GM18870 (cell line): ENCODE results near the gene NEDD8.

Experiments used
- ATAC-seq: cut with Tn5 transposase; IDR thresholded peaks from one replicate; pipeline ENCODE4 v1.9.1; 2021; ENCODE audit warnings: moderate library complexity; ENCODE audit not compliant: unreplicated experiment

NEDD8 gene

DNA sequence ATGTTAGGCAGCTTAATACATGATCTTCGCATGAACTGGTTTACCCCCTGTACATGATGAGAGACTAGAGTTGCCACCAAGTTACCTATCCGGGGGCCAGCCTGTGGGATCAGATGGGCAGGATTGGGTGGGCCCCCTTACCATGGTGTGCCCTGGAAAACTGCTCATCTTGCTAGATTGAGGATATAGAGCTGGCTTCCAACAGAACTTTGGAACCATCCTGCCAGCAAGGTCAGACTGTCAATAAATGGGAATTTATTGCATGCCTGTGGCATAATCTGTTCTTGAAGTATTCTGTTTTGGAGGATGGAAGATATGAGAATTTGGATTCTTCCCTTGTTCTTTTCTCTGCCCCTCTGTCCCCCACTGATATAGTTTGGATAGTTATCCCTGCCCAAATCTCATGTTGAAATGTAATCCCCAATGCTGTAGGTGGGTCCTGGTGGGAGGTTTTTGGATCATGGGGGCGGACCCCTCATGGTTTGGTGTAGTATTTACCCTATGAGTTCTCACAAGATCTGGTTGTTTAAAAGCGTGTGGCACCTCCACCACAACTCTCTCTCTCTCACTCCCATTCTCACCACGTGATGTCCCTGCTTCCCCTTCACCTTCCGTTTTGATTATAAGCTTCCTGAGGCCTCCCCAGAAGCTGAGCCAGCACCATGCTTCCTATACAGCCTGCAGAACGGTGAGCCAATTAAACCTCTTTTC, 33.2 kb downstream of the NEDD8 start:
- ATAC-seq: no peak

DNA sequence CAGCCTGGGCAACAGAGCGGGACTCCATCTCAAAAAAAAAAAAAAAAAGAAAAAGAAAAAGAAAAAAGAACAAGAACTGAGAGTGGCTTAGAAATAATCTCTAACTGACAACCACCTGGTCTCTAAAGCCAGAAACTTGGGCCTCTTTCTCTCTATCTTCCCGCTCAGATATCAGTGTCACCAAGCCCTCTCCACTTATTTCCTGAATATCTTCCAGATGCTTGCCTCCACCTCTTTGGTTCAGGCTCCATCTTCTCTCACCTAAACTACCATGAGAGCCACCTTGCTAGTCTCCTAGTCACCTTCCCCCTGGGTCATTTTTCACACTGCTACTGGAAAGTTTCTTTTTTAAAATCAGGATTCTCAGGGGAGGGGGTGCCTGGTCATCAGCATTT, 35.1 kb downstream of the NEDD8 start:
- ATAC-seq: no peak

DNA sequence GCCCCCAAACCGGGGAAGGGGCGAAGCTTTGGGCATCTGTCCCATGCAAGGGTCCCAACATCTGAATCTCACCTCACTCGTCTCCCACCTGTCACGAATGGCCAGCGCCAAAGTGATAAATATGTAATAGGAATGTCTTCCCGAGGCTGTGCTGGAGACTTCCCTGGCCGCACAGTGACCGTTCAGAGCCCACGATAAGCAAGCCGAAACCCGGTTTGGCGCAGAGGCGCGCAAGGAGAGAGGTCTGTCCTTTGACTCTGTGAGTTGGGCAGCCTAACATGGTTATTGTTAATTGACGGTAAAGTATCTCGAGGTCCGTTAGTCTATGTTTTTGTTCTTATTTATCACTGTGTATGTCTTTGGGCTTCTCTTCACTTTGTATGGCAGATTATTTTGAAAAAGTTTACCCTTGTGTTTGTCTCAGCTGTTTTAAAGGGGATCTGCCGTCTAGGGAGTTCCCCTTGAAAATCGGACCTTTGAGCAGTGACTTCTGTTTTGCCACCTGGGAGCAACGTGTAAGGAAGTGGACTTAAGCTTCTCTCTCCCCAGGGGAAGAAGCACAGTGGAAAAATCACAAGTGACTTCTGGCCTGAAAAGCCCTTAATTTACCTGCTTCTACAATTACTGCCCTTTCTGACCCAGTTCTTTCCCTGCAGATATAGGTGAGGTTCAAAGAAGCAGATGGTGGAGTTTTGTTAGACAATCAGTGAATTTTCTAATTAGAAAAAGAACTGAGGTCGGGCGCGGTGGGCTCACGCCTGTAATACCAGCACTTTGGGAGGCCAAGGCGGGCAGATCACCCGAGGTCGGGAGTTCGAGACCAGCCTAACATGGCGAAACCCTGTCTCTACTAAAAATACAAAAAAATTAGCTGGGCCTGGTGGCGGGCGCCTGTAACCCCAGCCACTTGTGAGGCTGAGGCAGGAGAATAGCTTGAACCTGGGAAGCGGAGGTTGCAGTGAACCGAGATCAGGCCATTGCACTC, 35.8 kb downstream of the NEDD8 start:
- ATAC-seq: peak; percentile 22

DNA sequence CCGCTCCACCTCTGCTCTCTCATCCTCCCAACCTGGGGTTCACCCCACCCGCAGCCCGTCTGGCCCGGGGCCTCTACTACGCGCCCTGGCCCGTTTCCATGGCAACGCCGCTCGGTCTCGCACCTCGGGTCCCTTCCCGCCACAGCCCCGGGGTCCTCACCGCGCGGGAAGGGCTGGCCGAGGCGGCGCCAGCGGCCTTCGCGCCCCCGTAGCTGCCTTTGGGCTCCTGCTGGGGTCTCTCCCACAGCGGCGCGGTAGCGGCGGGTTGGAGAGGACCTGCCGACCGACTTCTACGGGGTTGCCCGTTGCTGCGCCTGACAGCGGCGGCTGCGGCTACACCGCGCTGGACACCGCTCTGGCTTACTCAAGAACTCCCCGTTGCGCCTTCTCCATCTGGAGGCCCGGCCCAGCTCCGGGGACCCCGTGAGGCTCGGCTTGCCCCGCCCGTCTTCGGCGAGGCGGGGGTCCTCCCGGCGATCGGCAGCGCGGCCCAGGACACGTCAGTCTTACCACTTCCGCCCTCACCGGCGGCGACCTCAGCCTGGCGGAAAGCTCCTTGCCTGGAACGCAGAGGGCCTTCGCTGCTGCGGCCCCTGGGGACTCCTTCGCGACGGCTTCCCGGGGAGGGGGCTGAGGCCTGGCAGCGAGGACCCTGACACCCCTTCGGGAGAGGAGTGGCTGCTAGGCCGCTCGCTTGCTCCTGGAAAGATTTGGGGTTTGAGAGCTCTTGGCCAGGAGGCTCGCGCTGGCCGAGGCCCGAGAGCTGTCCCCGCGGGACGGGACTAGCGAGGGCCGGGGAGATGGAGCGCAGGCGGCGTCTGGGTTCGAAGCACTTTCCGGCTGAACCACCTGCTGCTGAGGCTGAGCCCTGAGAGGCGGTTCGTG, 36.7 kb downstream of the NEDD8 start, which contains the start of gene TM9SF1:
TM9SF1 (minus strand) TSS at position 256 of the 885 bp plus-strand sequence. CDS start 422 bp downstream, outside the sequence.
- peak; percentile 74 for ATAC-seq

DNA sequence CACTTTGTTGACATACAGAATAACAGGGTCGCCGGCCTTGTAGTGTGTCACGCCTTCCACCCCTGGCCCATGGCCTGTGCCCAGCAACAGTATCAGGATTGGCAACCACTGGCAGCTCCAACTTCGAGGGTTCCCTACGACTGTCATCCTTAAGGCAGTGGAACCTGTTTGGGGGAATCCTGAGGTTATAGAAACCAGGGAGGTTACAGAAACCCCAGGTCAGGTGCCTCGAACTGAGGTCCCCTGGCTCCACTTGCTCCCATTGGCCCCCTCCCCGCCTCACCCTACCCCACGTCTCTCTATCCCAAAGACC, 37.3 kb downstream of the NEDD8 start:
- no peak for ATAC-seq

DNA sequence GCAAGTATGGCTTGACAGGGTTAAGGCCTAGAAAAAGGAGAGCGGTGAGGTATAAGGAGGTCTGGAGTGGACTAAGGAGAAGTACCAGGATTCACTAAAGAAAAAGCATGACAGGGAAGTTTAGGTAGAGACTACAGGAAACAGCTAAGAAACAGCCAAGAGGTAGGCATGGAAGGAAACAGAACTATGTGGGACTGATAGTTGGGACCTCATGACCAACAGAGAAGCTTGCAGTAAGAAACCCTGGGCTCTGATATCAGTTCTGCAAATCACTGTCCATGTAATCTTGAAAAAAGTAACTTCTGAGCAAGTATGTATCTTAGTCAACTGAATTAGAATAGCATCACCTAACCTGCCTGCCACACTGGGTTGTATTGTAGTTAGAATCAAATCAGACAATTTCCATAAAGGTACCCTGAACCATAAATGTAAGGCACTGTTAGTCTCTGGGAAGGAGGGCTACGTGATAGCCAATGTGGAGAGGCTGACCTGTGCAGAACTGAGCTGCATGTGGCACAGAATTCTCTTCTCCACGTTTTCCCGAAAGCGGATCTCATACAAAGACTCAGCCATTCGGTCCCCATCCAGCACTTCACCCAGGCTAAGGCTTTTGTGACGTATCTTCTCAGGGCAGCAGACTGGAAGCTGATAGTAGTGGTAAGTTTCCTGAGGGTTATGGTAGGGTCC, 37.8 kb downstream of the NEDD8 start:
- no peak for ATAC-seq

DNA sequence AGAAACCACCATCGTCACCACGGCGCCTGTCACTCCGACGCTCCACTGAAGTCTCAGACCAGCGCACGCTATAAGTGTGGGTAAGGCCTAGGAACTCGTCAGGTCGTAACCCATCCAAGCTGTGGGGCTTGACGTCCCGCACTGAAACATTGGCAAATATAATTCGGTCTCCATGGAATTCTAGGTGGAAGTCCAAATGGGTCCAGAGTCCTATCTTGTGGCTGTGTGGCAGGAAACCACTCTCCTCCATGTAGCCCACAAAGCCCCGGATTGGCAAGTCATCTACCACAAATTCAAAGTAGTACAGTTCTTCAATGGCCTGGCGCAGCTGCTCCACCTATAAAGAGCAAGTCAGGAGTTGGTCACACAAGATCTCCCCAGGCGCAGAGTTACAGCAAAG, 39.2 kb downstream of the NEDD8 start:
- ATAC-seq: no peak

DNA sequence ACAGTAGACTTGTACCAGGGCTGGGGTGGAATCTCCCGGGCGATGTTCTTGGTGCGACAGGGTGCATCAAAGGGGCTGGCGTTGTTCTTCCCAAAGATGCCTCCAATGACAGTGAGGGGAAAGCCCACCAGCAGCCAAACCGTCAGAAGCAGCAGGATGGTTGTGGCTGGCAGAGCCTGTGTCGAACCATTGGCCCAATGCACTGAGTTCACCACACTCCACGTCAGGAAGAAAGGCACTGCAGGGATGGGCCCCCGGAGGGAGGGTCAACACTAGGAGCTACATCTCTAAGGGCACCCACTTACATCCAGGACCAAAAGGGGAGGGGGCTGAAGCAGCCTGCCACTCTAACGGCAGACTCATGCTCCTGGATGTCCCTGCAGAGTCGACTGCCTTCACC, 41.8 kb downstream of the NEDD8 start:
- no peak for ATAC-seq

DNA sequence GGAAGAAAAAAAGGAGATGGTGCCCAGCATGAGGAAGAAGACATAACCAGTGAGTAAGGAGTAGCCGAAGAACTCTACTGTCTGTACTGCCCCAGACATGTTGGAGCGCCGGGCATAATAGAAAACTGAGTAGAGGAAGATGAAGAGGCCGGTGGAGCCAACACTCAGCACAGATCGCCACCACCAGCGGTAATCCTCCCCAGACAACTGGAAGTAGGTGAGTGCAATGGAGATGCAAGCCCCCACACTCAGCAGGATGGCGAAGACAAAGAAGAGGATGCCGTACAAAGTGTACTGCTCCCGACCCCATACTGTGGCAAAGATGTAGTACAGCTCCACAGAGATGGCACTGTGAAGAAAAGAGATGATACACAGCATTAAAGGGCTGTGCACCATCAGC, 42.7 kb downstream of the NEDD8 start:
- no peak for ATAC-seq

DNA sequence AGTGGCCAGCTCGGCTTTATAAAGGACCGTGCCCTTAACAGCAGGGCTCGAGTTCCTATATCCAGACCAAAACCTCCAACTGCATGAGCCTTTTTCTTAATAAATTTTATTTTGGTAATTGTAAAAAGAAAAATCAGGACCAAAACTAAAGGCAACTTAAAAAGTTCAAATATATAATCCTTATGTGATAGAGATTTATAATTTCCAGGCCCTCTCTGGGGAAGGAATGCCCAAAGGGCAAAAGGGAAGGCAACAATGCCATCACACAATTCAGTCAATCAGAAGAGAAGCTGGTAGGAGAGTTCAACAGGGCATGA, 43.1 kb downstream of the NEDD8 start:
- no peak for ATAC-seq

DNA sequence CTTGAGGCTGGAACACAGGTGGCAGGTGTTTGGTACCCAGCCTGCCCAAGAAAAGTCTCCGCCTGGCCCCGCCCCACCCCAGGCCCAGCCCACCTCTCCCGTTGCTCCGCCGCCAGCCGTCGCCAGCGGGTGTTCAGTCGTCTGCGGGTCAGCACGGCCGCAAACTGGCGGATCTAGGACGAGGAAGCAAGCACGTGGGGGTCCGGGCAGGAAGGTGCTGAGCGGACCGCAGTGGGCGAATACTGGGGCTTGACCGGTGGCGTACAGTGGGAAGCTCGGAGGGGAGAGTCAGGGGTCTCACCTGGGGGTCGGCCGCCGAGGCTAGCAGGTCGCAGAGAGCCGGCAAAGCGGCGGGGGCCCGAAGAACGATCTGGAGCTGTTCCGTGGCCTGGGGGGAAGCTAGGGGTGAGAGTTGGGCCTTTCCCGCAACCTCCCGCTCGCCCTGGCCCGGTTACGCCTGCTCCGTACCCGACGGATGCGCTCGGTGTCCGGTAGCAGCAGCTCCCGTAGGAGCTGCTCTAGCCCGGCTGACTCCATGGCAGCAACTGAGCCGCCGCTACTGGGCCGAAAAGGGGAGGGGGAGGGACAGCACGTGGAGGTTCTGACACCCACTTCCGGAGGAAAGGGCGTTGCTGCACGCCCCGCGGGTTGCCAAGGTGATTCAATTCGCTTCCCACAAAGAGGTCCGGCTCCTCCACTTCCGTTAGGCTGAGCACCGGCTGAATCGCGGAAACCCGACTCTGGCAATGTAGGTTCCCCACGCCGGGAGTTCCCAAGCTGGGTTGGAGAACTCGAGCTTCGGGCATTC, 43.7 kb downstream of the NEDD8 start, which contains the start of gene IPO4:
IPO4 (minus strand) TSS at position 566 of the 808 bp plus-strand sequence; CDS start at position 537, 29 bp downstream.
- peak; percentile 85 for ATAC-seq

DNA sequence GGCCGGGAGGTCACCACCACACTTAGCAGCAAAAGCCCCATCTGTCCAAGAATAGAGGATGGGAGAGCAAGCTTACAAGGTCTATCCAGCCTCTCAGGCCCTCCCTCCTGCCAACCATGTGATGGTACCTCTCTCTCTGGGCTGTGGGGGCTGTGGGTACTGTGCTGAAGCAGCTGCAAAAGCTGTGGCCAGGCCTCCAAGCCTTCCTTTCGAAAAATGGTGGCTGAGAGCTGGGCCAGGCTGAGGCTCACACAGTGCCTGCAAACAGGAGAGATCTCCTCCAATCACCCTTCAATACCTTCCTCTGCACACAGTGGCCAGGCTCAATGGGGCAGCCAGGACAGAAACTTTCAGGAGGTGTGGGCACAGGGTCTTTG, 44.6 kb downstream of the NEDD8 start:
- no peak for ATAC-seq

DNA sequence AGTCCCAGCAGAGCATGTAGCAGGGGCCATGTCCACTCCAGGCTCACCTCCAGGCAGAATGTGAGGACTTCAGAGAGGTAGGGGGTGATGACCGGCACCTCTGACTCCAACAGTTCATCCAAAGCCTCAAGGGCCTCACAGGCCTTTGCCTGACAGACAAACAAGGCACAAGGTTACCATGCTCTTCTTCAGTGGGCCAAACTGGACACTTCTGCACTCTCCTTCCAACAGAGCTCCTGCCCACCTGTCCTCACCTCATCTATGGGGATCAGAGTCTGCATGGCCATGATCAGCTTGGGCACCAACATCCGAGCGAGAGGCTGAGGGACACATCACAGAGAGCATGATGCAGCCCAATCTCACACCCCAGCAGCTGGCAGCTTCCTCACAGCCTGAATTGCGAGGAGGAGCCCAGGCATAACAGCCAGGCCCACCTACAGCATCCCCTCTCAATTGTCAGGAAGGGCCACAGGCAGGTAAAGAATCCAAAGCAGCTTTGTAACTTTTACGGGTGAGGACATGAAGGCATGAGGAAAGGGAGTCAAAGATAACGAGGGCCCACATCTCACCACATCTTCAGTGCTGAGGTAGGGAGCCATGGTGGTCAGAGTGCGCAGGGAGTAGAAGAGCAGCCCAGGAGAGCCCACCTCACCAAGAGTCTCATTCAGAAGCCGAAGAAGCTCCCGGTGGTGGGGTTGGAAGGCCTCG, 45.2 kb downstream of the NEDD8 start:
- ATAC-seq: no peak

DNA sequence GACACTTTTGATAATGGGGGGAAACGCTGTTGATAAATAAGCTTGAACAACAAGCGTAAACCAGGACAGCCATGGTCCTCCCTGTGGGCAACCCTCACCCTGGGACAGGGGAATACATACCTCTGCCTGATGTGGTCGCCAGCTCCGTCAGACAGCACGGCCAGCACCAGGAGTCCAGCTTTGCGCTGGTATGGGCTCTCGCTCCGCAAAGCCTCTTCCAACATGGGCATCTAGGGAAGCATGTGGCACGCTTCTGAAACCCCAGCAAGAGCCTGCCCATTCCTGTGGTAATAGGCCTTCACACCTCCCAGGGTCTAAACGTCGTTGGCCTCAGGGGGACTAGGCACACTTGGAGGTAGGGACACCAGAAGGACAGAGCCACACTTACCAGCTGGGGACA, 46.4 kb downstream of the NEDD8 start:
- no peak for ATAC-seq

DNA sequence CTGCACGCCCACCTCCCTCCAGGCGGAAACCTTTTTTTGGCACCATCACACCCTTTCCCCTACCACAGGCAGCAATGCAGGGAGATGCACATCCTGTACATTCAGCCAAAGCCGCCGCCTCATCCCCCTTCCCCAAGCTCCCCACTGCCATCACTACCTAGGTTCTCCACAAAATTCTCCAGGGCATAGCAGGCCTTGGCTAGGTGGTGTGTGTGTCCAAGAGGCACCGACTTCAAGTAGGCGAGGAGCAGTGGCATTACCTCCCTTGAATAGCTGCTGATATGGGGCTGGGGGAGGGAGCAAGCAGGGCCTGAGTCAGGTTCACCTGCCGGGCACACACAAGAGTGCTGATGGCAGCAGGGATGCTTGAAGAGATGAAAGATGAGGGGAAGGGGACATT, 47.1 kb downstream of the NEDD8 start:
- ATAC-seq: no peak

DNA sequence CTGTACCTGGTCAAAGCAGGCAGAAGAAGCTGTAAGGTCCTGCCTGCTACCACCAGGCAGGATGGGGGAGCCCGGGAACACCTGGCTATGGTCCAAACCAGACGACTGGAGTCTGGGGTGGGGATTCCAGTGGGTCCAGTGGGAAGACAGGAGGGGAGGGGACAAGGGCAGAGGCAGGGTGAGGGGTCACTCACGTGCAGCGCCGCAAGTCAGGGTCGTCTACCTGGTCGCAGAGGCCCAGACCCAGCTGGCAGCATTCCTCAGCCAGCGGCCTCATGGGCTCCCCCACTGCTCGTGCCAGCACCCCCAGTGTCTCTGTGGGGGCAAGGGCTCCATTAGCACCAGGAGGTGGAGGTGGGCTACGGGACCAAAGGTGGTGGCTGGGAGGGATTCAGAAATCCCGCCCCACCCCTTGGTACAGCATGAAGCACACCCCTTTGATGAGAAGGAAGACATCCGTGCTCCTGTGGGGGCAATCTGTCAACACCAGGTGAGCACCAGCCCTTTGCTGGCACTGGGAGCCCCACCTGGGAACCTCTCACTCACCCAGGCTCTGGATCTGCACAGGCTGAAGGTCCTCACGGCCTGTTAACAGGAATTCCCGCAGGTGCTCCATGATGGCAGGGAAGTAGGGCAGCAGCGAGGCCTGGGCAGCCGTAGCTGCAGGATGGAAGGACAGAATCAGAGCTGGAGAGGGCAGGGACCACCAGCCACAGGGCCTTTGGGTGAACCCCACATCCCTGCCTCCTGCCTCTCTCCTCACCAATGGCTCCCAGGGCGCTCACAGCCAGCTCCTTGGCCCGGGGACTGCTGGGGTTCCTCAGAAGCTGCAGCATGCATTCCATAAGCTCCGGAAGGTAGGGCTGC, 47.8 kb downstream of the NEDD8 start:
- ATAC-seq: no peak

DNA sequence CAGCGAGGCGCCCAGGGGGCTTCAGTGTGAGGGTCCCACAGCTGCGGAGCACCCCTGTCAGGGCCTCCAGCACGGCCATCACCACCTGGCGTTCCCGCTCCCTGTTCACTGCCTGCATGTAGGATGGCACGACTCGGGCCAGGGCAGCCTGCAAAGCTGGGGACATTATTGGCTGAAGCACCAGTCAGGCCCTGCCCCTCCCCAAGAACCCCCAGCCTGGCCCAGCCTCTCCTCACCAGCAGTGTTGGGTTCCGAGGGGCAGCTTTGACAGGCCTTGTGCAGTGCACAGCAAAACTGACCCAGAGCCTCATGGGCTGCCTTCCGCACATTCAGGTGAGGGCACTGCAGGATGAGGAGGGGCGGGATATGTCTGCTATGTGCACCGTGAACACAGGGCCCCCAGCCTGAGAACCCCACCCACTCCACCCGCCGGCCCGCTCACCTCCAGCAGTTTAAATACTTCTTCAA, 49.1 kb downstream of the NEDD8 start:
- no peak for ATAC-seq
